Epithelial cell of prostate (primary cell): ENCODE results near the gene ABCA8.
A peak's percentile ranks its signal among the peaks of the same experiment; 100 is the strongest.
"Not testable (repeated sequence)": the region's sequence is repeated elsewhere in the genome, so short reads cannot be mapped to it uniquely, and the experiment has no call there.

Experiments used
- DNase-seq: peaks from one replicate; pipeline ENCODE4 v3.0.0-alpha.2; 2011; ENCODE audit warnings: low read depth, low spot score
- H3K27ac ChIP-seq: fragments of 450-650 bp; 2 replicates; pipeline ENCODE4 v1.5.1; 2017; ENCODE audit warnings: mild to moderate bottlenecking

The ABCA8 gene

DNA sequence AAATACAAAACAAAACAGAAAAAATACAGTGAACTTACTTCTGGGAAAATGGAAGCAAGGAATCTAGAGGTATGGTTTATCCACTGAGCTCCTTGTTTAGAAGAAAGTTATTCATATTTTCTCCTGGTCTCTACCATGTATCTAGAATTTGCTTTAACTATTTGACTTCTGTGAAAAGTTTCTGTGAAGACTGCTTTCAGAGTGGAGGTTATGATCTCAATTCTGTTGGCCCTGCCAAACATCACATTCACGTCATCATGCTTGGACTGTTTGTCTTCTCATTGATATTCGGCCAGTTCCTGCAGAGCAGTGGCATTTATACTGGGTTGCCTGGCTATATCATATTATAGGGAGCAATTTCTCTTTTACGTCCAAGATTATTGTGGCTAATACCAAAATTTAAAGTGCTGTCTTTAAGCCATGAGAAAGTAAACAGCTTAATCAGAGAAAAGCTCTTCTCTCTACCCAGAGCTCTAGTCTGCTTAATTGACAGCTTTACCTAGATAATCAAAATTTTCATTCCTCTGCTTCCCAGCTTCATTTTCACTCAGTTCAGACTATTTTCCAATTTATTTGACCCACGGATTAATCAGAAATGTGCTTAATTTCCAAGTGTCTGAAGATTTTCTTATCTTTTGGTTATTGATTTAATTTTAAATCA is at the start of gene ABCA8:
TSS of gene ABCA8 (minus strand) at position 212 of the 661 bp plus-strand sequence. CDS start 13,358 bp downstream, outside the sequence.
- no peak within 1 kb of the TSS for H3K27ac ChIP-seq
- no peak for DNase-seq

GRCh38 chr17:69004759-69005158 is 49.6 kb upstream of the ABCA8 start:
- not testable (repeated sequence) for DNase-seq, H3K27ac ChIP-seq

DNA sequence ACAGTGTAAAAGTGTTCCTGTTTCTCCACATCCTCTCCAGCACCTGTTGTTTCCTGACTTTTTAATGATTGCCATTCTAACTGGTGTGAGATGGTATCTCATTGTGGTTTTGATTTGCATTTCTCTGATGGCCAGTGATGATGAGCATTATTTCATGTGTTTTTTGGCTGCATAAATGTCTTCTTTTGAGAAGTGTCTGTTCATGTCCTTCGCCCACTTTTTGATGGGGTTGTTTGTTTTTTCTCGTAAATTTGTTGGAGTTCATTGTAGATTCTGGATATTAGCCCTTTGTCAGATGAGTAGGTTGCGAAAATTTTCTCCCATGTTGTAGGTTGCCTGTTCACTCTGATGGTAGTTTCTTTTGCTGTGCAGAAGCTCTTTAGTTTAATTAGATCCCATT is 44.6 kb upstream of the ABCA8 start:
- H3K27ac ChIP-seq, DNase-seq: not testable (repeated sequence)

DNA sequence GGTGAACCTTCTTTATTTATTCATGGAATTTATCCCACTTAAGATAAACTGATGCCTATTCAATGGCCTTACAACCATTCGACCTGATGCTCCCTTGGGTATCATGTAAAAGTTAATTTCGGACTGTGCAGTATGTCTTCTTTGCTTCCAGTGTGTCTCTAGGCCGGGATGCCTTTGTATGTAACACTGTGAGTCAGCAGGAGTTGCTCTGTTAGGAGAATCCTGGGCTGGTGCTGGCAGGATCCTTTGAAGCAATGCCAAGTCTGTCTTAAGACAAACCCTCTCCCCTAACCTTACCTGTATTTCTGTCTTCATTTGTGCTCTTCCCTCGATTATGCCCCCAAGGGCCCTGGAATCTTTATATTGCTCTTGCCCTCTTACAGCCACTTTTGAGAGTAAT is 37.9 kb upstream of the ABCA8 start:
- peak; percentile 37 for DNase-seq
- no peak overlapping the region for H3K27ac ChIP-seq

DNA sequence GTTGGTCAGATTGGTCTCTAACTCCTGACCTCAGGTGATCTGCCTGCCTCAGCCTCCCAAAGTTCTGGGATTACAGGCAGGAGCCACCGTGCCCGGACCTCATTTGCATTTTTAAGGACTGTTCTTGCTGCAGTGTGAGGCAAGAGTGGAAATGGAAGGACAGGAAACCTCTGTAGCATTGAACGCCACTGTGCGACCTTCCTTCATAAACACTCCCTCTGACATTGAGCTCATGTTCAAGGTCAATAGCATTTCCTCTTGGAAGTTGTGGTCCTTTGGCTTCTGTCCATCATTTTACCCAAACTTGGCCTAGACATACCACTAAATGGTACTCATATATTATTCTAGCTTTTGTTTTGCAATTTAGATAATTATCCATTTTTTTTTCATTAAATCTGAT is 32.8 kb upstream of the ABCA8 start:
- no peak overlapping the region for H3K27ac ChIP-seq
- no peak for DNase-seq

GRCh38 chr17:68981288-68981687 is 26.1 kb upstream of the ABCA8 start:
- no peak overlapping the region for H3K27ac ChIP-seq
- no peak for DNase-seq

DNA sequence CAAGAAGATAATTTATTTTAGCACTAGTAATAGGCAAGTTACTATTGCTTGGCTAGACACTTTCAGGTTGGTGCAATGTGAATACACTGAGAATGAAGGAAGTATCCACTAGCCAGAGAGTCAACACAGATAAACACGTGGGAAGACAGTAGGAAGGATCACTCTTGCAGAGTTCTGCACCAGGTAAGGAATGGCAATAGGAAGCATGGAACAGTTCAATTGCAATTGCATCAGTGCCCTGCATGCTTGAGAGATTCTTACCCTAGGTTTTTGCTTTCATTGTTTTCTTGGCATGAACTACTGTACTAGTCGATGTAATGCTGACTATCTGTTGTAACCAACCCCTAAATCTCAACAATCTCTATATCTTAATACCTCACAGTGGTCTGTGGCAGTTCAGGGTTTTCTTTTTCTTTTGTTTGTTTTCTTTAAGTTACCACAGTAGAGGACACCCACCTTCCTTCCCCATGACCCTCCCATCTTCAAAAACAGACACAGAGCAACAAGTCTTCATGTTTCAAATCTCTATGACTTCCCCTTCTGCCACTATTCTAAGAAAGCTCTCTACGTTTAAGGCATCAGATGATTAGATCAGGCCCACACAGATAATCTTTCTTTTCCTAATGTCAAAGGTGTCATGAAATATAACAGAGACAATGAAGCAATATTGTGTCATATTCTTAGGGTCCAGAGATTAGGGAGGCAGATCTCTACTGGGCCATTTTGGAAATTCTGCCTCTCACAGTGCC is 18.1 kb upstream of the ABCA8 start:
- no peak overlapping the region for H3K27ac ChIP-seq
- no peak for DNase-seq

- H3K27ac ChIP-seq = no peak overlapping the region
- DNase-seq = no peak
Measured at GRCh38 chr17:68972119-68972704, 17.0 kb upstream of the ABCA8 start.

- H3K27ac ChIP-seq = no peak overlapping the region
- no peak for DNase-seq
Measured at GRCh38 chr17:68969101-68969500, 13.9 kb upstream of the ABCA8 start.

- no peak for DNase-seq
- H3K27ac ChIP-seq = no peak overlapping the region
Measured at GRCh38 chr17:68963958-68964357, 8.8 kb upstream of the ABCA8 start.

GRCh38 chr17:68961214-68961882 is 6.2 kb upstream of the ABCA8 start:
- no peak overlapping the region for H3K27ac ChIP-seq
- no peak for DNase-seq

DNA sequence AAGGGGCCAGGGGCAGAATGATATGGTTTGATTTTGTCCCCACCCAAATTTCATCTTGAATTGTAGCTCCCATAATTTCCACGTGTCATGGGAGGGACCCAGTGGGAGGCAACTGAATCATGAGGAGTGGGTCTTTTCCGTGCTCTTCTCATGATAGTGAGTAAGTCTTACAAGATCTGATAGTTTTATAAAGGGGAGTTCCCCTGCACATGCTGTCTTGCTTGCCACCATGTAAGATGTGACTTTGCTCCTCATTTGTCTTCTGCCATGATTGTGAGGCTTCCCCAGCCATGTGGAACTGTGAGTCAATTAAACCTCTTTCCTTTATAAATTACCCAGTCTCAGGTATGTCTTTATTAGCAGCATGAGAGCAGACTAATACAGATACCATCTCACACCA is 3.9 kb upstream of the ABCA8 start:
- H3K27ac ChIP-seq, DNase-seq: not testable (repeated sequence)

DNA sequence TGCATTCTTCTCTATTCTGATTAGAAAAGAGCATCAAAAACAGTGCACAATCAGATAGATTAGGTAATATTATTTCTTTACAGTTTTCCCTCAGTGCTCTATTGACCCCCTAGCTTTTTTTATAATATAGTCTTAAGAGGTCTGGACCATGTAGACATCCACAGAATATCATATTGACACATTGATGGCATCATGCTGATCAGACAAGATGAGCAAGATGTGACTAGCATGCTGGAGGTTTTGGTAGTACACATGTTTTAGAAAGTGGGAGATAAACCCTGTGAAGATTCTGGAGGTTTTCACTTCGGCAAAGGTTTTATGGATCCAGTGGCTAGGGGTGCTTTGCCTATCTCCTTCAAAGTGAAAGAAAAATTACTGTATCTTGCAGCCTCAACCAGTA is 2.8 kb upstream of the ABCA8 start:
- DNase-seq = no peak
- H3K27ac ChIP-seq = no peak overlapping the region

- H3K27ac ChIP-seq = no peak overlapping the region
Measured at GRCh38 chr17:68954146-68954896, 871 bp downstream of the ABCA8 start.

GRCh38 chr17:68953340-68953997 is 1.7 kb downstream of the ABCA8 start:
- no peak overlapping the region for H3K27ac ChIP-seq
- DNase-seq = no peak

More at GRCh38 chr17:68954146-68954896, 871 bp downstream of the ABCA8 start:
- DNase-seq = no peak

GRCh38 chr17:68950725-68951124 is 4.5 kb downstream of the ABCA8 start:
- DNase-seq = no peak
- no peak overlapping the region for H3K27ac ChIP-seq

DNA sequence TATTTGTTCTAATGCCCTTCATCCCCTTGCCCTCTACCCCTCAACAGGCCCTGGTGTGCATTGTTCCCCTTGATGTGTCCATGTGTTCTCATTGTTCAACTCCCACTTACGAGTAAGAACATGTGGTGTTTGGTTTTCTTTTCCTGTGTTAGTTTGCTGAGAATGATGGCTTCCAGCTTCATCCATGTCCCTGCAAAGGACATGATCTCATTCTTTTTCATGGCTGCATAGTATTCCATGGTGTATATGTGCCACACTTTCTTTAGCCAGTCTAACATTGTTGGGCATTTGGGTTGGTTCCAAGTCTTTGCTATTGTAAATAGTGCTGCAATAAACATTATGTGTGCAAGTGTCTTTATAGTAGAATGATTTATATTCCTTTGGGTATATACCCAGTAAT is 7.3 kb downstream of the ABCA8 start:
- not testable (repeated sequence) for H3K27ac ChIP-seq

GRCh38 chr17:68944435-68945035 is 10.7 kb downstream of the ABCA8 start:
- DNase-seq = no peak
- H3K27ac ChIP-seq = no peak overlapping the region

More for the DNA sequence above, 7.3 kb downstream of the ABCA8 start:
- DNase-seq = not testable (repeated sequence)

- not testable (repeated sequence) for H3K27ac ChIP-seq, DNase-seq
Measured at GRCh38 chr17:68943812-68944182, 11.4 kb downstream of the ABCA8 start.
